ENCODE measurements around the gene CARTPT.

Gene CARTPT

GRCh38 chr5:71719063-71719964 is at the start of gene CARTPT:
Gene CARTPT (plus strand): TSS chr5:71719275. CDS start chr5:71719294, 19 bp downstream.
- peak; percentile 57 for DNase-seq

GRCh38 chr5:71677977-71678376 is 41.1 kb upstream of the CARTPT start:
- no peak for DNase-seq

DNA sequence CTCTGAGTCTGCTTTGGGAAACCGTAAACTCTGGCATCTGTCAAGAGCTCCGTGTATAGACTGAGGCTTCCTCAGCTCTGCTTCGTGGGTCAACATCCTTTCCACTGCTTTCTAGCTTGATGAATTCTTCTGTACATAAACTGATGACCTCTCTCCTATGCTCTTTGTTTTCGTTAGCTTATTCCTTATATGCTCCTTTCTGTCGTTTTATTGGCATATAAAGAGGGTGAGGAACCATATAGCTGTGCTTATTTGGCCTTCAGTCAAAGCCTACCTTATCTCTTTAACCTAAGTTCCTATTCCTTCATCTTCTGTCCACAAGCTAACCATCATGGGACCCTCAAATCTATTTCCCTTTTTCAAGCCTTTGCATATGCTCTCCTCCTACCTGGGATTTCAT is 39.4 kb upstream of the CARTPT start:
- DNase-seq, result no peak

GRCh38 chr5:71680510-71680909 is 38.6 kb upstream of the CARTPT start:
- DNase-seq, result no peak

DNA sequence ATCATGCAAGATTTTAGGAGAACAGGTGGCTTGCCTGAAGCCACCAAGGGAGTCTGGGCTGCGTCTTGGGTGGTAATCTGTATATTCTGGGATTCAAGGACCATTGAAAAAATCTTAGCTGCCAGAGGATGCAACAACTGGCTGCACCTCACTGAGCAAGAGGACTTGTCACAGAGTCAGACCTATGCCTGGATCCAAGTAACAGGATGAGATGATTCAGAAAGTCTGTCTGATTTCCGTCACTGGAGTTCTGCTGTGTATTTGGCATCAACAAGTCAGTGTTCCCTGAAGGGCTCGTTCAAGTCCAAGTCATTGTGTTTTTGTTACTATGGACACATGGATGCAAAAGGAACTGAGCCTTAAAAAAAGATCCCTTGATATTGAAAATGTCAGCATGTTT is 37.8 kb upstream of the CARTPT start:
- DNase-seq, result no peak

GRCh38 chr5:71684309-71684708 is 34.8 kb upstream of the CARTPT start:
- no peak for DNase-seq

DNA sequence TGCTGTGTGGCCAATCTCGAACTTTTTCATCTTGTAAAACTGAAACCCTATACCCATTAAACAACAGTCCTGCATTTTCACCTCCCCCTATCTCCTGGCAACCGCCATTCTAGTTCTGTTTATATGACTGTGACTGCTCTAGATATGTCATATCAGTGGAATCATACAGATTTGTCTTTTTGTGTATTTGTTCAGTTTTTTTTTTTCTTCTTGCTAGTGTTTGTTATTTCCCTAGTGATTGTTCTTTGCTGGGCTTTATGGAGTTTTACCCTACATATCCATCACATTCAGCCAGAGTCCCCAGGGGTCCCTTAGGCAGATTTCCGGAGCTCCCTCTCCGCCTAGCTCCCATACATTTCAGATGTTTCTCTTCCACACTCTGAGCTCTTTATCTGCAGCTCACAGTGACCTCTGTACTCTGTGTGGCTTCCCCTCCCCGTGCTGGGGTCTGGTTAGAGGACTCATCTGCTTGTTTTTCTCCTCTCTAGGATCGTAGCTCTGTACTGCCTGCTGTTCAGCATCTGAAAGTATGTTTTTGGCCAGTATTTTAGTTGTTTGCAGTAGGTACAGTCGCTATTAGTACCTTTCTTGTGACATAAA is 25.1 kb upstream of the CARTPT start:
- peak; percentile 18 for DNase-seq

DNA sequence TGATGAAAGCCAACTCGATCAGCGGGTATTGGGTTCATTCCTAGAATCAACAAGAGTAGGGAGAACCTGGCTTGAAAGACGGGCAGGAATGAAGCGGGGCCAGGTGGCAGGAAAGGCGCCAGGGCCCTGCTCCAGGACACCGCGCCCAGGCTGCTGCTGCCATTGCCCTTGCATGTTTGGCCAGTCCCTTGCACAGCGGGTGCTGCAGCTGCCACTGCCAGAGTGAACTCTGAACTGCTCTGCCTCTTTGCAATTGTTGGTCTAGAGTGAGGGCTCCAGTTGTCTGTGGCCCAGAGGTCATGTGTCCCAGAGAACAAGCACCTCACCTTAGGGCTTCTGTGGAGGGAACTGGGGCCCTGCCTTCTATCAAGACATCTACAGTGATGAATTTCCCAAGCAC is 24.0 kb upstream of the CARTPT start:
- DNase-seq, result no peak

DNA sequence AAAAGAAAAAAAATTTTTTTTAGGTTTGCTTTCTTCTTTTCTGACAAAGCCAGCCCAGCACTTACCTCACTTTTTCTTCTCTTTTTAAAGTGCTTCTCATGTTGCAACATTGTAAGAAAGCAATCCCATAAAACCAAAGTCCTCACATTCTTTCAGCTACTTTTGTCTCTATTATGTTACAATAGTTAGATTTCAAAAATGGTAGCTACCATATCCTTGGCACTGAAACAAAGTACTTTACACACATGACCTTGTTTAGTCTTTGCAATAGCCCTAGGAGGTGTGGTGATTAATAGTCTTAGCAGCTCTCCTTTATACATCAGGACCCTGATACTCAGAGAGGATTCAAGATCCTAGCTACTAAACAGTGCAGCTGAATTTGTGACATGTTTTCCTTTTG is 23.5 kb upstream of the CARTPT start:
- no peak for DNase-seq

DNA sequence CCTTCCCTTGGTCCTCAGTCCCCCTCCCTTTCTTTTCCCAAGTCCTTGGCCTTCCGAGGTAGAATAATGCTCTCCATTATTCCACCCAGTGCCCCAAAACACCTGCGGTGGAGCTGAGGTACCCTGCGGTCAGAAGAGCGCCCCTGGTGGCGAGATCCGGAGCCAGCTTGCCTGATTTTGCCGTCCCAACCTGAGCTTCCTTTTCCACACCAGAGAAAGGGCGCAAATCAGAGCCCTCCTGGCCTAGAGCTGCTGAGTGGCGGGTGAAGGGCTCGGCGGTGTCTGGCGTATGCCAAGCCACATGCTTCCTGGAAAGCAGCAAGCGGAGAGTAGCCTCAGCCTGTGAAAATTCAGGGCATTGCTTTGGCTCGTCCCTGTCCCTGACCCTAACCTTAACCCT is 21.1 kb upstream of the CARTPT start:
- DNase-seq, result peak; percentile 35

DNA sequence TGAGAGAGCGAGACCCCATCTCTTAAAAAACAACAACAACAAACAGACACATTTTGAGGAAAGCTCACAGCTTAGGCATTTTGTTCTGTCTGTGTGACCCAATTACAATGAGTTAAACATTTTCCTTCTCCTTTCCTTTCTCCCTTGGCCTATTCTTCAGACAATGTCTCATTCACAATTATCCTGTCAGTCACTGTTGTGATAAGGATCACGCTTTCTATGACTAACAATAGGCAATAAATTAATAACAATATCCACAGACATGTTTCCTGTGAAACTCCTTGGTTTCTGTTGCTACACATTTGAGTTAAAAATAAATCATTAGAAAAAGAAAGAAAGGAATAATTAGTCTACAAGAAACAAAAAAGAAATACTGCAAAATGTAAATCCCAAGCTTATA is 19.8 kb upstream of the CARTPT start:
- DNase-seq, result no peak

DNA sequence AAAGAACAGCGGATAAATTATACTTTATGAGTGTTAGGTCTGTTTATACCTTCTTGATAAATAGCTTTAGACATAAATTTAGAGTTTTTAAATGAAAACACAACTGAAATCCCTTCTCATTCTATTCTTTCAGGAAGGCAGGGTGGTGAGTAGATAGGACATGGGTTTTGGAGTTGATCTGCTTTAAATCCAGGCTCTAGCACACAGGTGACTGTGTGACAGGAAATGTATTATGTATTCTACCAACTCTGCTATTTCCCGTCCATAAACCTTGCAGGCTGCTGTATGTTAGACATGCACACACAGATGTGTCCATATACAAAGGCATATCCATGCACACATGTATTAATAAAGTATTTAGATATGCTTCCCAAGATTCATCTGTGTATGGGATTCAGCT is 19.3 kb upstream of the CARTPT start:
- no peak for DNase-seq

DNA sequence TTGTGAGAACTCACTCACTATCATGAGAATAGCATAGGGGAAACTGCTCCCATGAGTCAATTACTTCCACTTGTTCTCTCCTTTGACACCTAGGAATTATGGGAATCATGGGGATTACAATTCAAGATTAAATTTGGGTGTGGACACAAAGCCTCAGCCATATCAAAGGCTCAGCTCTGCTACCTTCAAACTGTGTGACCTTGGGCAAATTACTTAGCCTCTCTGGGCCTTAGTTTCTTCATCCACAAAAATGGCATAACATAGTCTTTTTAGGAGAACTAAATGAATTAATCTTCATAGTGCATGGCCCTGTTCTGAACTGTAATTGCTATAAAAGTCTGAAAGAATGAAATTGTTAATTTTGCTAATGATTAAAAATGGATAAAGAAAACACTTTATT is 18.3 kb upstream of the CARTPT start:
- DNase-seq, result no peak

GRCh38 chr5:71701407-71701806 is 17.7 kb upstream of the CARTPT start:
- no peak for DNase-seq

DNA sequence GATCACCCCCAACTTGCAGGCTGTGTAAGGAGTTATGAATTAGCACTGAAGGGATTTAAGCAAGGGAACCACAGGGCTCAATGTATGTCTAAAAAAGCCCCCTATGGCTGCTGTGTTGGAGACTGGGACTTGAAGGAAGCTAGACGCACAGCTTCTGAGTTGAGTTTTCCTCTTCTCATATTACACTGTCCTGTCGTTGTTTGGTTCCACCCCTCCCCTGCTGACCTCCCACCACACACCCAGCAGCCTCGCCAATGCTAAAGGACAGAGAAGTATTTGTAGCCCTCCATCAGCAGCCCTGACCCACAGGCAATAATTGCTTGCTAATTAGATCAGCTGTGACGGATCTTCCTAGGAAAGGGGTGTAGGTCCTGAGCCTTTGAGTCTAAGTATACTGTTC is 15.1 kb upstream of the CARTPT start:
- no peak for DNase-seq

DNA sequence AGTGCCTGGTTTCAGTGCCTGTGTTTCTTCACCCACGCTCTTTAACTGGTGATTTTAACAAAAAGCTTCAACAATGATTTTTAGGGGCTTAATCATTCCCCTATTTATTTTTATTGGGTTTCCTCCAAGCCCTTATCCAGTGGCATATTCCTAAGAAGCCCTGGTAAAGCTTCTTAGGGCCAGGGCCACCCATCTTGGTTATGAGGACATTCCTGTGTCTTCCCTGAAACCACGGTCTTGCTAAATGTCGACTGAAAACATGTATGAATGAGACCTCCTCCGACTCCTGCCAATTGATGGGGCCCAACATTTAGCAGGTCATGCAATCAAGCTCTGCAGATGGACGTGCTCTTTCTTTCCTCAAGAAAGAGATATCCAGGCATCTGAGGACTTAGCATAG is 13.7 kb upstream of the CARTPT start:
- DNase-seq, result no peak

DNA sequence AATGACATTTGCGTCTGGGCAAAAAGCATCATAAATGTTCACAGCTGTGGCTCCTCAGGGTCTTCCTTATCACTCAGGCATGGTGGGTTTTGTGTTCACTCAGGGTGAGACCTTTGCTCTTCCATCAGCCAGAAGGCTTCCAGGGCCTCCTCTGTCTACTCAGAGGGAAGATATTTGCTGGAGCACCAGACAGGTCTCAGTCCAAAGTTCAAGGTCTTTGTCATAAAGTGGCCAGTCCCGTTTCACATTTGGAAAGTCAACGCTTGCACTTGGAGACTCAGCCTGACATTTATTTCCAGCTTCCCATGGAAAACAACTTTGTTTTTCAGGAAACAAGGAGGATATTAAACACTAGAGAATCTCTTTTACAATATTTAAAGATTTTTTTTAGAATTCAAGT is 12.2 kb upstream of the CARTPT start:
- DNase-seq, result peak; percentile 10

- DNase-seq, result no peak
These were observed 7.5 kb upstream of the CARTPT start for GRCh38 chr5:71711610-71712009.

DNA sequence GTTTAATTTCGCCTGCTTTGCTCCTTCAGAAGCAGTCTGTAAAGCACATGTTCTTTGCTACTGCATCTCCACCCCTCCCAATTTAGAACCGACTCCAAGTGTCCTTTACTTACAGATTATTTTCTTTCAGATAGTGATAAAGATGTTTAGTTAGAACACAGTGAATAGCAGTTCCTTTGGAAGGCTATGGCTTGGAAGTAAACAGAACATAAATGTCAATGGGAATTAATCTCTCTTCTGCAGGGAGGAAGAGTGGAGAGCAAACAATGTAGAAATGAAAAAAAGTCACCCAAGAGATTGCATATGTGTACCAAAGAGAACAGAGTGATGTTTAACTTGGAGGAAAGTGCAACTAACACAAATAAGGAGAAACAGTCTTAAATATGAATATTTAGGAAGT is 4.2 kb upstream of the CARTPT start:
- DNase-seq, result no peak

- no peak for DNase-seq
These were observed 8.9 kb downstream of the CARTPT start for GRCh38 chr5:71727978-71728377.

GRCh38 chr5:71731015-71731414 is 11.9 kb downstream of the CARTPT start:
- DNase-seq, result no peak

- DNase-seq, result no peak
These were observed 12.9 kb downstream of the CARTPT start for GRCh38 chr5:71732011-71732410.

GRCh38 chr5:71734141-71734540 is 15.1 kb downstream of the CARTPT start:
- no peak for DNase-seq

- DNase-seq, result no peak
These were observed 19.0 kb downstream of the CARTPT start for GRCh38 chr5:71737931-71738539.
